HCT116 (cell line): ENCODE measurements around the gene WDSUB1. TPM values are rescaled to one million over a fixed set of nuclear protein-coding genes. Genes with fewer than 3 reads are reported as not detected.
A peak's percentile ranks its signal among the peaks of the same experiment; 100 is the strongest.

Source experiments
- ATAC-seq: fragments of 200-7000 bp; cut with Tn5 transposase; 2 replicates; pipeline ENCODE4 v1.9.1; 2020; ENCODE audit warnings: mild to moderate bottlenecking, moderate library complexity
- BruUV-seq: library from RNA; stranded (reverse); fragments of 400-500 nt; replicated peaks from 2 replicates; lab custom pipeline; 2021; lab: Mats Ljungman, UMichigan
- CTCF ChIA-PET: fragments of 300-600 bp; sonication (Branson Sonifier 250); formaldehyde crosslinking; loops from one replicate; lab custom pipeline; 2021; ENCODE audit warnings: antibody characterized with exemption; lab: Charles Lee
- POLR2A ChIA-PET: fragments of 300-600, 350-600 bp; sonication (Branson Sonifier 250); formaldehyde crosslinking; loops from one replicate; lab custom pipeline; 2021; ENCODE audit warnings: antibody characterized with exemption; lab: Charles Lee
- RAD21 ChIA-PET, 2 experiments: fragments of 300-600 bp; sonication (Branson Sonifier 250); formaldehyde crosslinking; loops; one replicate each; lab custom pipeline; 2023; ENCODE audit warnings: low total read pairs in 2 of 2; ENCODE audit not compliant: uncharacterized antibody in 2 of 2, unreplicated experiment in 2 of 2, low non-redundant PET in 1 of 2; lab: Charles Lee
- DNase-seq: peaks from one replicate; pipeline ENCODE4 v3.0.0-alpha.2; 2010; ENCODE audit warnings: low read depth, low spot score
- H2AFZ ChIP-seq: fragments of 200-600 bp; shearing (Covaris generic), sonication (generic); 2 replicates; pipeline ENCODE4 v1.6.1; 2017; ENCODE audit warnings: low read depth, mixed run types, mixed read lengths, antibody characterized with exemption, low read length; ENCODE audit not compliant: poor library complexity, severe bottlenecking
- H3K27ac ChIP-seq: 2 replicates; pipeline ENCODE4 v1.5.1; 2012; ENCODE audit warnings: low read depth, low read length
- H3K27me3 ChIP-seq: fragments of 200-600 bp; sonication (generic); 2 replicates; pipeline ENCODE4 v1.6.1; 2016; ENCODE audit warnings: mixed run types, low read length, mixed read lengths; ENCODE audit not compliant: insufficient read depth
- H3K36me3 ChIP-seq, 2 experiments: fragments of 200-500 bp in 1 of 2; fragments of 200-600 bp in 1 of 2; sonication (Bioruptor generic) in 1 of 2; sonication (generic) in 1 of 2; 2 replicates each; pipeline versions ENCODE4 v1.5.1 to v1.6.1; 2014 to 2016; ENCODE audit warnings: low read length in 2 of 2, inconsistent platforms in 1 of 2, mixed read lengths in 1 of 2, mixed run types in 1 of 2; ENCODE audit not compliant: insufficient read depth in 2 of 2, control insufficient read depth in 1 of 2
- H3K4me1 ChIP-seq, 2 experiments: fragments of 200-600 bp in 1 of 2; sonication (generic) in 1 of 2; 2 replicates each; pipeline versions ENCODE4 v1.5.1 to v1.6.1; 2012 to 2017; ENCODE audit warnings: low read length in 2 of 2, inconsistent platforms in 1 of 2, mild to moderate bottlenecking in 1 of 2, mixed read lengths in 1 of 2, mixed run types in 1 of 2, moderate library complexity in 1 of 2; ENCODE audit not compliant: insufficient read depth in 2 of 2, control insufficient read depth in 1 of 2
- H3K4me2 ChIP-seq: fragments of 200-600 bp; sonication (generic); 2 replicates; pipeline ENCODE4 v1.6.1; 2017; ENCODE audit warnings: mixed run types, low read length, mixed read lengths
- H3K4me3 ChIP-seq, 2 experiments: fragments of 200-600 bp in 1 of 2; sonication (generic) in 1 of 2; replicated peaks in 1 of 2; 2 replicates each; pipeline ENCODE4 v1.5.1; 2011 to 2016; ENCODE audit warnings: low read length in 2 of 2, control low read depth in 1 of 2, low read depth in 1 of 2, mild to moderate bottlenecking in 1 of 2, mixed read lengths in 1 of 2, mixed run types in 1 of 2
- H3K79me2 ChIP-seq: fragments of 200-600 bp; sonication (generic); 2 replicates; pipeline ENCODE4 v1.6.1; 2017; ENCODE audit warnings: mild to moderate bottlenecking, mixed run types, low read length, moderate library complexity, mixed read lengths; ENCODE audit not compliant: insufficient read depth
- H3K9ac ChIP-seq: fragments of 200-600 bp; sonication (generic); 2 replicates; pipeline ENCODE4 v1.6.1; 2016; ENCODE audit warnings: low read length, mixed read lengths
- H3K9me2 ChIP-seq: fragments of 200-600 bp; sonication (generic), shearing (Covaris generic); 2 replicates; pipeline ENCODE4 v1.6.1; 2017; ENCODE audit warnings: mixed run types, mild to moderate bottlenecking, moderate library complexity; ENCODE audit not compliant: insufficient read depth
- H3K9me3 ChIP-seq, 2 experiments: fragments of 200-500 bp in 1 of 2; fragments of 200-600 bp in 1 of 2; sonication (Bioruptor generic) in 1 of 2; sonication (generic) in 1 of 2; 2 replicates each; pipeline ENCODE4 v1.6.1; 2014 to 2017; ENCODE audit warnings: low read length in 2 of 2, mixed read lengths in 2 of 2, inconsistent platforms in 1 of 2, low read depth in 1 of 2, mild to moderate bottlenecking in 1 of 2, mixed run types in 1 of 2, moderate library complexity in 1 of 2; ENCODE audit not compliant: control insufficient read depth in 1 of 2, insufficient read depth in 1 of 2
- H4K20me1 ChIP-seq: fragments of 200-600 bp; sonication (generic), shearing (Covaris generic); 2 replicates; pipeline ENCODE4 v1.6.1; 2017; ENCODE audit warnings: mixed run types, mild to moderate bottlenecking, moderate library complexity; ENCODE audit not compliant: insufficient read depth
- CBX3 ChIP-seq: IDR thresholded peaks from 2 replicates; pipeline ENCODE4 v1.6.1; 2012; ENCODE audit warnings: low read depth
- ELF1 ChIP-seq: IDR thresholded peaks from 2 replicates; pipeline ENCODE4 v1.6.1; 2012; ENCODE audit warnings: low read depth, borderline replicate concordance
- FOSL1 ChIP-seq: IDR thresholded peaks from 2 replicates; pipeline ENCODE4 v1.6.1; 2012; ENCODE audit warnings: low read depth
- JUND ChIP-seq: IDR thresholded peaks from 2 replicates; pipeline ENCODE4 v1.6.1; 2012
- RAD21 ChIP-seq: IDR thresholded peaks from 2 replicates; pipeline ENCODE4 v1.6.1; 2012; ENCODE audit warnings: low read depth, mild to moderate bottlenecking
- SIN3A ChIP-seq: IDR thresholded peaks from 2 replicates; pipeline ENCODE4 v1.6.1; 2012; ENCODE audit warnings: low read depth
- SP1 ChIP-seq: IDR thresholded peaks from 2 replicates; pipeline ENCODE4 v1.6.1; 2012; ENCODE audit warnings: low read depth
- ZBTB33 ChIP-seq: IDR thresholded peaks from 2 replicates; pipeline ENCODE4 v1.6.1; 2011; ENCODE audit warnings: mild to moderate bottlenecking, low read length, moderate library complexity; ENCODE audit not compliant: insufficient replicate concordance; ENCODE audit errors: extremely low read depth
- ZFX ChIP-seq: fragments of 450-650 bp; IDR thresholded peaks from 2 replicates; pipeline ENCODE4 v1.6.1; 2017
- ZNF274 ChIP-seq: fragments of 200-500 bp; sonication (Bioruptor generic); IDR thresholded peaks from 2 replicates; pipeline ENCODE4 v1.6.1; 2014; ENCODE audit warnings: mild to moderate bottlenecking, low read depth, low read length, inconsistent platforms
- intact Hi-C: fragments of 100-400 bp; cut with micrococcal nuclease; formaldehyde crosslinking; loops from 2 replicates; pipeline ENCODE4 v1.10.0; 2022
- total RNA-seq: library from RNA; stranded (reverse); gene quantifications from one replicate; pipeline ENCODE4 v1.2.1, GENCODE V29; 2021; ENCODE audit not compliant: unreplicated experiment
- TF ChIP-seq, protein P1 (sequence below): IDR thresholded peaks from 2 replicates; pipeline ENCODE4 v1.6.1; 2012

The WDSUB1 gene
- total RNA-seq, 1 experiment from 2014 or later: 8.8 TPM

- no TSS peak for BruUV-seq
- Histone ChIP-seq H2AFZ (no peak overlapping the region), H3K4me1 (peaks cover 12 to 24% of the 10 kb centered on the region in 2 experiments), H3K79me2 (0 out of 2 replicates have a peak, but pooled peaks cover 5% of the 10 kb centered on the region), H3K27me3 (no peaks in the 10 kb centered on the region), H3K9ac (no peak overlapping the region), H3K27ac (no peak overlapping the region), H3K9me3 (no peaks in the 10 kb centered on the region), H3K36me3 (no peaks in the 10 kb centered on the region), H4K20me1 (no peaks in the 10 kb centered on the region), H3K9me2 (no peaks in the 10 kb centered on the region), H3K4me2 (no peak overlapping the region), H3K4me3 (no peak overlapping the region)
- intact Hi-C loops: no loop called here
- ChIA-PET POLR2A (no interaction called here), RAD21 (no interaction called here), CTCF (no interaction called here)
- DNase-seq (no peak), ATAC-seq (no peak)
- peak; percentile 20; the same call in 1 of the 2 replicates for TF ChIP-seq JUND
- TF ChIP-seq SIN3A: no peak
- TF ChIP-seq SP1: 0 out of 2 replicates have a peak, but pooled peaks have one; percentile 12
- TF ChIP-seq CBX3: 0 out of 2 replicates have a peak, but pooled peaks have one; percentile 9
These were observed 18.6 kb downstream of the WDSUB1 start for GRCh38 chr2:159267921-159268320.

GRCh38 chr2:159266554-159266953 lies 19.9 kb downstream of the WDSUB1 start:
- H3K4me3 ChIP-seq: no peak overlapping the region
- H3K9me2 ChIP-seq: no peaks in the 10 kb centered on the region
- H3K4me2 ChIP-seq: no peak overlapping the region
- H3K27me3 ChIP-seq: no peaks in the 10 kb centered on the region
- no peaks in the 10 kb centered on the region for H4K20me1 ChIP-seq
- no TSS peak for BruUV-seq
- RAD21 ChIA-PET: no interaction called here
- no peaks in the 10 kb centered on the region for H3K36me3 ChIP-seq
- intact Hi-C loops: no loop called here
- H3K27ac ChIP-seq: no peak overlapping the region
- no peak for TF ChIP-seq FOSL1
- TF ChIP-seq ZNF274: no peak
- TF ChIP-seq, protein P1, sequence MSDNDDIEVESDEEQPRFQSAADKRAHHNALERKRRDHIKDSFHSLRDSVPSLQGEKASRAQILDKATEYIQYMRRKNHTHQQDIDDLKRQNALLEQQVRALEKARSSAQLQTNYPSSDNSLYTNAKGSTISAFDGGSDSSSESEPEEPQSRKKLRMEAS: no peak
- no peak for TF ChIP-seq ELF1
- TF ChIP-seq RAD21: no peak
- no peak for TF ChIP-seq CBX3
- no peak for TF ChIP-seq SIN3A
- TF ChIP-seq ZFX: no peak
- TF ChIP-seq ZBTB33: no peak
- CTCF ChIA-PET: no interaction called here
- 0 out of 2 replicates have a peak, but pooled peaks cover 5% of the 10 kb centered on the region for H3K79me2 ChIP-seq
- no peak overlapping the region for H3K9ac ChIP-seq
- H3K4me1 ChIP-seq: peaks cover 12 to 18% of the 10 kb centered on the region in 2 experiments
- no peak overlapping the region for H2AFZ ChIP-seq
- ATAC-seq: no peak
- POLR2A ChIA-PET: no interaction called here
- no peak for DNase-seq
- no peaks in the 10 kb centered on the region for H3K9me3 ChIP-seq
